ENCODE data around the gene CTRB2.

- TF ChIP-seq CTCF (IDR thresholded peaks at IDR 0.05): no peak
- TF ChIP-seq POLR2A (IDR thresholded peaks at IDR 0.05): no peak
Observed at GRCh38 chr16:75203096-75203495, 3.9 kb downstream of the CTRB2 start.
